SK-N-MC (cell line): ENCODE measurements around the gene FRAT2.
"Not testable (repeated sequence)": the region's sequence is repeated elsewhere in the genome, so short reads cannot be mapped to it uniquely, and the experiment has no call there.

Experiments used
- EZH2 ChIP-seq: fragments of 200-600 bp; sonication (generic); IDR thresholded peaks from one replicate; pipeline ENCODE4 v1.6.1; 2017; ENCODE audit warnings: antibody characterized with exemption
- FOXP2 ChIP-seq: optimal IDR thresholded peaks from 2 replicates; pipeline ENCODE3; 2011; ENCODE audit warnings: mild to moderate bottlenecking, moderate library complexity; ENCODE audit not compliant: insufficient read depth; ENCODE audit errors: extremely low read length, control extremely low read depth
- POLR2AphosphoS5 ChIP-seq: IDR thresholded peaks from 2 replicates; pipeline ENCODE4 v1.6.1; 2012; ENCODE audit warnings: mild to moderate bottlenecking, low read depth, low read length, borderline replicate concordance

DNA sequence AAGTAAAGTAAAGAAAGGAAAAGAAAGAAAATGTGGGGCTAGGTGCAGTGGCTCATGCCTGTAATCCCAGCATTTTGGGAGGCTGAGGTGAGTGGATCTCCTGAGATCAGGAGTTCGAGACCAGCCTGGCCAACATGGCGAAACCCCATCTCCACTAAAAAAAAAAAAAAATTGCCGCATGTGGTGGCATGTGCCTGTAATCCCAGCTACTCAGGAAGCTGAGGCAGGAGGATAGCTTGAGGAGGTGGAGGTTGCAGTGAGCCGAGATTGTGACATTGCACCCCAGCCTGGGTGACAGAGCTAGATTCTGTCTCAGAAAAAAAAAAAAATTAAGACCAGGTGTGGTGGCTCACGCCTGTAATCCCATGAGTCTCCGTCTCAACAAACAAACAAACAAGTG lies 9.1 kb upstream of the FRAT2 start:
- TF ChIP-seq EZH2, POLR2AphosphoS5, FOXP2: not testable (repeated sequence)
